IMR-90 (cell line): ENCODE measurements around the gene DACT2. TPM values are rescaled to one million over a fixed set of nuclear protein-coding genes. Genes with fewer than 3 reads are reported as not detected.

Experiments
- ATAC-seq: fragments of 200-7000 bp; cut with Tn5 transposase; 2 replicates; pipeline ENCODE4 v1.9.1; 2020; ENCODE audit warnings: low read depth, mild to moderate bottlenecking, moderate library complexity
- BruUV-seq: library from RNA; stranded (reverse); fragments of 400-500 nt; replicated peaks from 2 replicates; lab custom pipeline; 2021; lab: Mats Ljungman, UMichigan
- CTCF ChIA-PET: fragments of 300-600 bp; formaldehyde crosslinking; extraction: SDS; loops from one replicate; lab custom pipeline; 2021; ENCODE audit warnings: antibody characterized with exemption; lab: Yijun Ruan, JAX
- POLR2A ChIA-PET: fragments of 300-600 bp; sonication (Branson Sonifier 250); formaldehyde crosslinking; loops from one replicate; lab custom pipeline; 2022; ENCODE audit warnings: antibody characterized with exemption; ENCODE audit not compliant: unreplicated experiment; lab: Charles Lee
- DNase-seq: peaks from one replicate; pipeline ENCODE4 v3.0.0; 2013
- H2AFZ ChIP-seq: replicated peaks from 2 replicates; pipeline ENCODE3; 2013; ENCODE audit warnings: low read length, mild to moderate bottlenecking; ENCODE audit not compliant: poor library complexity
- H2AK5ac ChIP-seq: 2 replicates; pipeline ENCODE4 v1.6.1; 2013; ENCODE audit warnings: low read depth, low read length, inconsistent platforms
- H2AK9ac ChIP-seq: replicated peaks from 2 replicates; pipeline ENCODE3; 2013; ENCODE audit warnings: mild to moderate bottlenecking, low read depth, low read length, moderate library complexity; ENCODE audit not compliant: poor library complexity
- H2BK120ac ChIP-seq: 2 replicates; pipeline ENCODE4 v1.6.1; 2013; ENCODE audit warnings: low read depth, low read length, inconsistent platforms
- H2BK15ac ChIP-seq: 3 replicates; pipeline ENCODE4 v1.6.1; 2013; ENCODE audit warnings: low read depth, low read length, inconsistent platforms
- H2BK20ac ChIP-seq: 2 replicates; pipeline ENCODE4 v1.6.1; 2013; ENCODE audit warnings: low read depth, mild to moderate bottlenecking, inconsistent platforms, low read length, moderate library complexity
- H2BK5ac ChIP-seq: 2 replicates; pipeline ENCODE4 v1.6.1; 2013; ENCODE audit warnings: mild to moderate bottlenecking, low read depth, low read length, inconsistent platforms; ENCODE audit not compliant: poor library complexity, severe bottlenecking
- H3K14ac ChIP-seq: replicated peaks from 2 replicates; pipeline ENCODE4 v1.6.1; 2013; ENCODE audit warnings: low read depth, low read length, inconsistent platforms
- H3K18ac ChIP-seq: 2 replicates; pipeline ENCODE4 v1.6.1; 2013; ENCODE audit warnings: low read depth, low read length, control low read depth
- H3K23ac ChIP-seq: 2 replicates; pipeline ENCODE4 v1.6.1; 2013; ENCODE audit warnings: low read depth, low read length, inconsistent platforms
- H3K27ac ChIP-seq: 2 replicates; pipeline ENCODE4 v1.5.1; 2013; ENCODE audit warnings: mild to moderate bottlenecking, control low read depth, low read length; ENCODE audit not compliant: insufficient read depth
- H3K27me3 ChIP-seq: 2 replicates; pipeline ENCODE4 v1.6.1; 2013; ENCODE audit warnings: low read length; ENCODE audit not compliant: control insufficient read depth, insufficient read depth
- H3K36me3 ChIP-seq: 2 replicates; pipeline ENCODE4 v1.6.1; 2013; ENCODE audit warnings: low read length, mixed read lengths; ENCODE audit not compliant: control insufficient read depth, insufficient read depth
- H3K4ac ChIP-seq: 2 replicates; pipeline ENCODE4 v1.6.1; 2013; ENCODE audit warnings: low read depth, low read length, inconsistent platforms
- H3K4me1 ChIP-seq: 2 replicates; pipeline ENCODE4 v1.6.1; 2013; ENCODE audit warnings: low read length, mixed read lengths; ENCODE audit not compliant: control insufficient read depth, insufficient read depth
- H3K4me2 ChIP-seq: 2 replicates; pipeline ENCODE4 v1.6.1; 2013; ENCODE audit warnings: low read depth, mild to moderate bottlenecking, control low read depth, low read length, moderate library complexity
- H3K4me3 ChIP-seq: 2 replicates; pipeline ENCODE4 v1.5.1; 2013; ENCODE audit warnings: low read depth, mild to moderate bottlenecking, control low read depth, low read length, moderate library complexity; ENCODE audit not compliant: insufficient read depth
- H3K56ac ChIP-seq: 2 replicates; pipeline ENCODE4 v1.6.1; 2013; ENCODE audit warnings: low read length, inconsistent platforms; ENCODE audit not compliant: insufficient read depth; ENCODE audit errors: extremely low read depth
- H3K79me1 ChIP-seq, 2 experiments: 2 replicates each; pipeline ENCODE4 v1.6.1; 2013; ENCODE audit warnings: low read length in 2 of 2, inconsistent platforms in 1 of 2, low read depth in 1 of 2
- H3K9ac ChIP-seq: 2 replicates; pipeline ENCODE4 v1.6.1; 2013; ENCODE audit warnings: low read depth, low read length, control low read depth
- H3K9me1 ChIP-seq: 2 replicates; pipeline ENCODE4 v1.6.1; 2013; ENCODE audit warnings: low read length, inconsistent platforms; ENCODE audit not compliant: insufficient read depth
- H3K9me3 ChIP-seq: 2 replicates; pipeline ENCODE4 v1.6.1; 2013; ENCODE audit warnings: low read length; ENCODE audit not compliant: control insufficient read depth, insufficient read depth
- H4K20me1 ChIP-seq: 2 replicates; pipeline ENCODE4 v1.6.1; 2013; ENCODE audit warnings: low read length, inconsistent platforms; ENCODE audit not compliant: insufficient read depth
- H4K5ac ChIP-seq: 2 replicates; pipeline ENCODE4 v1.6.1; 2013; ENCODE audit warnings: mild to moderate bottlenecking, low read depth, low read length, control low read depth
- H4K8ac ChIP-seq, 2 experiments: 2 replicates each; pipeline ENCODE4 v1.6.1; 2013; ENCODE audit warnings: low read depth in 2 of 2, low read length in 2 of 2, control low read depth in 1 of 2, inconsistent platforms in 1 of 2
- H4K91ac ChIP-seq: 2 replicates; pipeline ENCODE4 v1.6.1; 2013; ENCODE audit warnings: low read depth, low read length, inconsistent platforms; ENCODE audit not compliant: insufficient read depth
- BHLHE40 ChIP-seq: fragments of 150-350 bp; IDR thresholded peaks from 2 replicates; pipeline ENCODE4 v1.6.1; 2016; ENCODE audit warnings: mild to moderate bottlenecking, low read depth, low read length
- CEBPB ChIP-seq: IDR thresholded peaks from 2 replicates; pipeline ENCODE4 v1.6.1; 2012; ENCODE audit warnings: low read depth, low read length, improper control_type of control experiment
- CHD1 ChIP-seq: IDR thresholded peaks from 2 replicates; pipeline ENCODE4 v1.6.1; 2012; ENCODE audit warnings: low read depth, low read length, improper control_type of control experiment
- FOS ChIP-seq: fragments of 150-350 bp; IDR thresholded peaks from 2 replicates; pipeline ENCODE4 v1.6.1; 2016; ENCODE audit warnings: low read depth, low read length
- MAFK ChIP-seq: IDR thresholded peaks from 2 replicates; pipeline ENCODE4 v1.6.1; 2012; ENCODE audit warnings: low read depth, low read length, improper control_type of control experiment
- MAZ ChIP-seq: IDR thresholded peaks from 2 replicates; pipeline ENCODE4 v1.6.1; 2012; ENCODE audit warnings: low read depth, mild to moderate bottlenecking, low read length, improper control_type of control experiment, moderate library complexity, borderline replicate concordance
- MXI1 ChIP-seq: IDR thresholded peaks from 2 replicates; pipeline ENCODE4 v1.6.1; 2012; ENCODE audit warnings: low read depth, mild to moderate bottlenecking, low read length, moderate library complexity, borderline replicate concordance
- NFE2L2 ChIP-seq: fragments of 150-350 bp; IDR thresholded peaks from 2 replicates; pipeline ENCODE4 v1.6.1; 2016; ENCODE audit warnings: low read depth, mild to moderate bottlenecking, low read length
- POLR2A ChIP-seq: IDR thresholded peaks from 2 replicates; pipeline ENCODE4 v1.6.1; 2012; ENCODE audit warnings: mild to moderate bottlenecking, low read depth, low read length
- RAD21 ChIP-seq: IDR thresholded peaks from 2 replicates; pipeline ENCODE4 v1.6.1; 2012; ENCODE audit warnings: low read length, improper control_type of control experiment
- RCOR1 ChIP-seq: IDR thresholded peaks from 2 replicates; pipeline ENCODE4 v1.6.1; 2012; ENCODE audit warnings: mild to moderate bottlenecking, low read length, improper control_type of control experiment; ENCODE audit not compliant: insufficient replicate concordance
- RFX5 ChIP-seq: IDR thresholded peaks from 2 replicates; pipeline ENCODE4 v1.8.0; 2012; ENCODE audit warnings: low read depth, mild to moderate bottlenecking, low read length, moderate library complexity
- SMC3 ChIP-seq: fragments of 150-350 bp; IDR thresholded peaks from 2 replicates; pipeline ENCODE4 v1.6.1; 2016; ENCODE audit warnings: low read depth, mild to moderate bottlenecking, antibody characterized with exemption, low read length, moderate library complexity
- WGBS, 2 experiments: methylation state at CpG; one replicate each; pipeline versions ENCODE4 v1.1.5 to v1.1.7; 2013; ENCODE audit warnings: missing lambda C conversion rate in 2 of 2; ENCODE audit not compliant: insufficient read length in 1 of 2; ENCODE audit errors: extremely low coverage in 2 of 2; 5-methylcytosine and 5-hydroxymethylcytosine counted together
- dilution Hi-C: fragments of 300-500 bp; cut with HindIII; formaldehyde crosslinking; loops from one replicate; pipeline ENCODE4 v1.14.3; 2018; ENCODE audit warnings: low sequenced_read_pairs; ENCODE audit not compliant: unreplicated experiment
- in situ Hi-C: fragments of 300-500 bp; cut with MboI; formaldehyde crosslinking; loops from 3 replicates; pipeline ENCODE4 v1.14.3; 2019; ENCODE audit warnings: low sequenced_read_pairs, inconsistent platforms, mixed read lengths
- intact Hi-C: fragments of 100-400 bp; cut with micrococcal nuclease; formaldehyde crosslinking; loops from 2 replicates; pipeline ENCODE4 v1.10.0; 2022
- polyA plus RNA-seq, 3 experiments: library from polyadenylated mRNA; depleted of rRNA; stranded (reverse); fragments of >200 nt; gene quantifications; 2 replicates each; pipeline ENCODE4 v1.2.3, GENCODE V29; 2012; ENCODE audit warnings: low replicate concordance in 1 of 3
- total RNA-seq: library from RNA; depleted of rRNA; stranded (reverse); fragments of >200 nt; gene quantifications from 2 replicates; pipeline ENCODE4 v1.2.3, GENCODE V29; 2012
- TF ChIP-seq, protein P1 (sequence below): fragments of 150-350 bp; IDR thresholded peaks from 2 replicates; pipeline ENCODE4 v1.6.1; 2016; ENCODE audit warnings: low read depth, mild to moderate bottlenecking, low read length, moderate library complexity, borderline replicate concordance
- TF ChIP-seq, protein P2 (sequence below): fragments of 150-350 bp; IDR thresholded peaks from 2 replicates; pipeline ENCODE4 v1.6.1; 2017; ENCODE audit warnings: mild to moderate bottlenecking, antibody characterized with exemption, low read length, low read depth

The DACT2 gene
- total and polyA plus RNA-seq, 2 of the 4 experiments (the other 2 are of a cell fraction), result not detected

DNA sequence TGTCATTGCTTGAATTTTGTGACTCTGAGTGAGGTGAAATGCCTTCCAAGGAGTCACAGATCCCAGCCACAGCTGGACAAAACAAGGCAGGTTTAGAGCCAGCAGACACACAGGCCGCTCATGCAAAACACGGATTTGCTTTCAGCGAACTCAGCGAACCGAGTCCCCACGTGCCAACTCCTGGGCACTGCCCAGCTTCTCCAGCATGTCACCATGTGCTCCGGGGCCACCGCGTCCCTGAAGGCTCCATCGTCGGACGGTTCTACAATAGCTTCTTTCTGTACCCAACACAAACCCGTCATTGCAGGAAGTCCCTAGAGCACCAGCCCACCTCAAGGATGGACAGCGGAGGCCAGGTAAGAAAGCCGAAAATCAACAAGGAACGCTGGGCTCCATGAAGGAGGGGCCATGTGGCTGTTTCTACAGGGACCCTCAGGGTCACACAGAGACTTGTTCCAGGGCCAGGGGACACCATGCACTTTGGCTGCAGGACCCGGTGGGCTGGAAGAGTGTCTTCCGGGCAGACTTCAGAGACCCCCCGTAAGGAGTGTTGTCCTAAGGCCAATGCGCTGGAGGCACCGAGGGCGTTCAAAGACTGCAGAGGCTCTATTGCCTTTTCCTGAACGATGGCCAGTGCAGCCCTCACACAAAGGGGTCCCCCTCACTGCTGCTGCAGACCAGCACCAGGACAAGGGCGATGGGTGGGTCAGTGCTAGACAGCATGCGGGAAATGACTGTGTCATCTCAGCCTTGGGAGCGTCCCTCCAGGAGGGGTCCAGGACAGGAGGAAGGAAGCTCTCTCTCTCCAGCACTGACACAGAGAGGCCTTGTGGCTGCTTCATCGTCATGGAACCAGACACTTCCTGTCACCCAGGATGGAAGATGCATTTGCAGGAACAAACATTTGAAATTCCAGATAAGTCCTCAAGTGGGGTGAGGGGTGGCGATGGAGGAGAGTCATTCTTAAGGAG, 19.8 kb downstream of the DACT2 start:
- ATAC-seq (no peak), DNase-seq (no peak)
- no peak overlapping the region for H3K14ac ChIP-seq
- H3K4me1 ChIP-seq, result no peaks in the 10 kb centered on the region
- peak overlapping the region; percentile 51 for H2AFZ ChIP-seq
- H2BK5ac ChIP-seq, result no peak overlapping the region
- BruUV-seq, result no TSS peak
- no peaks in the 10 kb centered on the region for H4K20me1 ChIP-seq
- H2AK9ac ChIP-seq, result no peak overlapping the region
- CTCF ChIA-PET, result no interaction called here
- H3K27ac ChIP-seq, result no peak overlapping the region
- intact Hi-C loops, result no loop called here
- no peak overlapping the region for H3K56ac ChIP-seq
- H2BK15ac ChIP-seq, result no peak overlapping the region
- 77% methylated on average over 10 of the region's 28 CpGs; no CpG with 5 or more reads in 1 of the 2 experiments for WGBS, 2 experiments
- H3K4me2 ChIP-seq, result no peak overlapping the region
- no peak overlapping the region for H4K5ac ChIP-seq
- H4K8ac ChIP-seq, result no peak overlapping the region
- no peak overlapping the region for H3K4ac ChIP-seq
- H3K36me3 ChIP-seq, result no peaks in the 10 kb centered on the region
- no peak overlapping the region for H3K23ac ChIP-seq
- H4K91ac ChIP-seq, result no peak overlapping the region
- H3K4me3 ChIP-seq, result no peak overlapping the region
- H3K18ac ChIP-seq, result no peak overlapping the region
- H3K27me3 ChIP-seq, result no peaks in the 10 kb centered on the region
- dilution Hi-C loops, result no loop called here
- peaks cover 31% of the 10 kb centered on the region for H3K9me3 ChIP-seq
- H2BK20ac ChIP-seq, result no peak overlapping the region
- in situ Hi-C loops, result no loop called here
- POLR2A ChIA-PET, result no interaction called here
- H3K79me1 ChIP-seq, result no peaks in the 10 kb centered on the region
- no peaks in the 10 kb centered on the region for H3K9me1 ChIP-seq
- H2BK120ac ChIP-seq, result no peak overlapping the region
- no peak overlapping the region for H3K9ac ChIP-seq
- no peak overlapping the region for H2AK5ac ChIP-seq
- TF ChIP-seq, protein P1, sequence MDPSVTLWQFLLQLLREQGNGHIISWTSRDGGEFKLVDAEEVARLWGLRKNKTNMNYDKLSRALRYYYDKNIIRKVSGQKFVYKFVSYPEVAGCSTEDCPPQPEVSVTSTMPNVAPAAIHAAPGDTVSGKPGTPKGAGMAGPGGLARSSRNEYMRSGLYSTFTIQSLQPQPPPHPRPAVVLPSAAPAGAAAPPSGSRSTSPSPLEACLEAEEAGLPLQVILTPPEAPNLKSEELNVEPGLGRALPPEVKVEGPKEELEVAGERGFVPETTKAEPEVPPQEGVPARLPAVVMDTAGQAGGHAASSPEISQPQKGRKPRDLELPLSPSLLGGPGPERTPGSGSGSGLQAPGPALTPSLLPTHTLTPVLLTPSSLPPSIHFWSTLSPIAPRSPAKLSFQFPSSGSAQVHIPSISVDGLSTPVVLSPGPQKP, result no peak
- TF ChIP-seq SMC3, result no peak
- TF ChIP-seq, protein P2, sequence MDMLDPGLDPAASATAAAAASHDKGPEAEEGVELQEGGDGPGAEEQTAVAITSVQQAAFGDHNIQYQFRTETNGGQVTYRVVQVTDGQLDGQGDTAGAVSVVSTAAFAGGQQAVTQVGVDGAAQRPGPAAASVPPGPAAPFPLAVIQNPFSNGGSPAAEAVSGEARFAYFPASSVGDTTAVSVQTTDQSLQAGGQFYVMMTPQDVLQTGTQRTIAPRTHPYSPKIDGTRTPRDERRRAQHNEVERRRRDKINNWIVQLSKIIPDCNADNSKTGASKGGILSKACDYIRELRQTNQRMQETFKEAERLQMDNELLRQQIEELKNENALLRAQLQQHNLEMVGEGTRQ, result no peak
- no peak for TF ChIP-seq MAZ
- no peak for TF ChIP-seq CEBPB
- TF ChIP-seq NFE2L2, result no peak
- TF ChIP-seq FOS, result no peak
- no peak for TF ChIP-seq CHD1
- TF ChIP-seq RAD21, result no peak
- no peak for TF ChIP-seq RFX5
- no peak for TF ChIP-seq POLR2A
- no peak for TF ChIP-seq MXI1
- TF ChIP-seq BHLHE40, result no peak
- TF ChIP-seq MAFK, result no peak
- TF ChIP-seq RCOR1, result no peak
